SJCRH30 (cell line): Measurements from ENCODE around the gene CAPN14. TPM values are rescaled to one million over a fixed set of nuclear protein-coding genes. Genes with fewer than 3 reads are reported as not detected.

Experiments used
- DNase-seq, 2 experiments: peaks; one replicate each; pipeline ENCODE4 v3.0.0-alpha.2; 2015 to 2020
- H3K27ac ChIP-seq: fragments of 250-450 bp; sonication (Bioruptor Pico); 2 replicates; pipeline ENCODE4 v1.5.1; 2020; ENCODE audit warnings: mild to moderate bottlenecking, moderate library complexity
- H3K27me3 ChIP-seq: fragments of 250-450 bp; sonication (Bioruptor Pico); 2 replicates; pipeline ENCODE4 v1.5.1; 2020; ENCODE audit warnings: mild to moderate bottlenecking, moderate library complexity
- H3K36me3 ChIP-seq: fragments of 250-450 bp; sonication (Bioruptor Pico); 2 replicates; pipeline ENCODE4 v1.5.1; 2020; ENCODE audit warnings: mild to moderate bottlenecking, moderate library complexity
- H3K4me1 ChIP-seq: fragments of 250-450 bp; sonication (Bioruptor Pico); 2 replicates; pipeline ENCODE4 v1.5.1; 2020; ENCODE audit warnings: mild to moderate bottlenecking, moderate library complexity
- H3K4me3 ChIP-seq: fragments of 250-450 bp; sonication (Bioruptor Pico); 2 replicates; pipeline ENCODE4 v1.5.1; 2020; ENCODE audit warnings: mild to moderate bottlenecking, moderate library complexity
- H3K9me3 ChIP-seq: fragments of 250-450 bp; sonication (Bioruptor Pico); replicated peaks from 2 replicates; pipeline ENCODE4 v1.5.1; 2020; ENCODE audit warnings: mild to moderate bottlenecking, moderate library complexity
- total RNA-seq: library from RNA; depleted of rRNA; stranded (reverse); fragments of >200 nt; shearing (Covaris generic); gene quantifications from 2 replicates; pipeline ENCODE4 v1.2.3, GENCODE V29; 2014; rRNA removed

CAPN14 gene, protein sequence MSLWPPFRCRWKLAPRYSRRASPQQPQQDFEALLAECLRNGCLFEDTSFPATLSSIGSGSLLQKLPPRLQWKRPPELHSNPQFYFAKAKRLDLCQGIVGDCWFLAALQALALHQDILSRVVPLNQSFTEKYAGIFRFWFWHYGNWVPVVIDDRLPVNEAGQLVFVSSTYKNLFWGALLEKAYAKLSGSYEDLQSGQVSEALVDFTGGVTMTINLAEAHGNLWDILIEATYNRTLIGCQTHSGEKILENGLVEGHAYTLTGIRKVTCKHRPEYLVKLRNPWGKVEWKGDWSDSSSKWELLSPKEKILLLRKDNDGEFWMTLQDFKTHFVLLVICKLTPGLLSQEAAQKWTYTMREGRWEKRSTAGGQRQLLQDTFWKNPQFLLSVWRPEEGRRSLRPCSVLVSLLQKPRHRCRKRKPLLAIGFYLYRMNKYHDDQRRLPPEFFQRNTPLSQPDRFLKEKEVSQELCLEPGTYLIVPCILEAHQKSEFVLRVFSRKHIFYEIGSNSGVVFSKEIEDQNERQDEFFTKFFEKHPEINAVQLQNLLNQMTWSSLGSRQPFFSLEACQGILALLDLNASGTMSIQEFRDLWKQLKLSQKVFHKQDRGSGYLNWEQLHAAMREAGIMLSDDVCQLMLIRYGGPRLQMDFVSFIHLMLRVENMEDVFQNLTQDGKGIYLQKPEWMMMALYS
- not detected in 2 replicates for total RNA-seq

GRCh38 chr2:31217465-31218200, at the start of gene CAPN14:
CAPN14 (minus strand) TSS chr2:31217515; CDS start chr2:31205447, 12,068 bp downstream.
- no peaks in the 10 kb centered on the region for H3K9me3 ChIP-seq
- no peaks in the 10 kb centered on the region for H3K36me3 ChIP-seq
- peaks cover 24% of the 10 kb centered on the region for H3K27me3 ChIP-seq
- H3K4me1 ChIP-seq = no peaks in the 10 kb centered on the region
- H3K4me3 ChIP-seq = no peak within 1 kb of the TSS
- DNase-seq = no peak
- no peak within 1 kb of the TSS for H3K27ac ChIP-seq

DNA sequence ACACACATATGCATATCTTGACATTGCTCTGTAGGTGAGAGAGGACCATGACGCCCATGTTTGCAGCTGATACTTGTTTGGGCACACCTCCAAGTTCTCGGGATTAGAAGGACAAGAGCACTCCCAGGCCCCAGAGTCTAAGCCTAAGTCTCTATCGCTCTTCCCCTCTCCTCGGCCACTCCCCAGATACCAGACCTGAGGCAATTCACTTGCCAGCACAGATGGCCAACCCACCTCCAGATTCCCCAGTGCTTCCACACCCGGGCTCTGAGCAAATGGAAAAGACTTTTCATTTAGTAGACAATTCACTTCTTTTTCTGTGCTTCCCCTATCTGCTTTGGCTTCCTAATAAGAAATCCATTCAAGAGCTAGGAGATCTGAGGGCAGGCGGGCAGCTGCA, 49.5 kb upstream of the CAPN14 start:
- H3K36me3 ChIP-seq = no peaks in the 10 kb centered on the region
- peak in 1 of 2 experiments; percentile 17 for DNase-seq

DNA sequence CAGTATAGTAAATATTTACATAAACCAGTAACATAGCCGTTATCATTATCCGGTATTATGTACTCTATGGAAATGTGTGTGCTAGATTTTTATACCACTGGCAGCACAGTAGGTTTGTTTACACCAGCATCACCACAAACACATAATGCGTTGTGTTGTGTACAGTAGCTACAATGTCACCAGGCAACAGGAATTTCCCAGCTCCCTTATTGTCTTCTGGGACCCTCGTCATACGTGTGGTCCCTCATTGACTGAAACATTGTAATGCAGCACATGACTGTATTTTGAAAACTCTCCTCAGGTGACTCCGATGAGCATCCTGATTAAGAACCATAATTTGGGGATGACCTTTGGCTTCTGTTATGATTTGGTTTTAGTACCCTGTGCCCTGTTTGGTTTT, 47.9 kb upstream of the CAPN14 start:
- Histone ChIP-seq H3K9me3 (no peaks in the 10 kb centered on the region), H3K27ac (no peak overlapping the region), H3K4me3 (no peak overlapping the region), H3K4me1 (no peaks in the 10 kb centered on the region), H3K27me3 (peaks cover 7% of the 10 kb centered on the region), H3K36me3 (no peaks in the 10 kb centered on the region)
- DNase-seq = no peak

More for the DNA sequence above, 49.5 kb upstream of the CAPN14 start:
- no peaks in the 10 kb centered on the region for H3K9me3 ChIP-seq
- no peak overlapping the region for H3K4me3 ChIP-seq
- no peak overlapping the region for H3K27ac ChIP-seq
- peaks cover 13% of the 10 kb centered on the region for H3K27me3 ChIP-seq
- no peaks in the 10 kb centered on the region for H3K4me1 ChIP-seq

- no peak for DNase-seq
- no peaks in the 10 kb centered on the region for H3K9me3 ChIP-seq
- H3K4me3 ChIP-seq = no peak overlapping the region
- no peaks in the 10 kb centered on the region for H3K4me1 ChIP-seq
- no peaks in the 10 kb centered on the region for H3K36me3 ChIP-seq
- H3K27me3 ChIP-seq = no peaks in the 10 kb centered on the region; the same call in 1 of the 2 replicates
- no peak overlapping the region for H3K27ac ChIP-seq
Observed at GRCh38 chr2:31263636-31264190, 46.4 kb upstream of the CAPN14 start.

GRCh38 chr2:31260870-31261269, 43.6 kb upstream of the CAPN14 start:
- Histone ChIP-seq H3K4me3 (no peak overlapping the region), H3K4me1 (no peaks in the 10 kb centered on the region), H3K36me3 (no peaks in the 10 kb centered on the region), H3K27me3 (peaks cover 16% of the 10 kb centered on the region; the same call in 1 of the 2 replicates), H3K9me3 (no peaks in the 10 kb centered on the region), H3K27ac (no peak overlapping the region)
- DNase-seq = no peak

- Histone ChIP-seq H3K27me3 (peaks cover 28% of the 10 kb centered on the region), H3K9me3 (no peaks in the 10 kb centered on the region), H3K4me1 (no peaks in the 10 kb centered on the region), H3K36me3 (no peaks in the 10 kb centered on the region), H3K4me3 (no peak overlapping the region), H3K27ac (no peak overlapping the region)
- DNase-seq = no peak
Observed at GRCh38 chr2:31259075-31259474, 41.8 kb upstream of the CAPN14 start.

DNA sequence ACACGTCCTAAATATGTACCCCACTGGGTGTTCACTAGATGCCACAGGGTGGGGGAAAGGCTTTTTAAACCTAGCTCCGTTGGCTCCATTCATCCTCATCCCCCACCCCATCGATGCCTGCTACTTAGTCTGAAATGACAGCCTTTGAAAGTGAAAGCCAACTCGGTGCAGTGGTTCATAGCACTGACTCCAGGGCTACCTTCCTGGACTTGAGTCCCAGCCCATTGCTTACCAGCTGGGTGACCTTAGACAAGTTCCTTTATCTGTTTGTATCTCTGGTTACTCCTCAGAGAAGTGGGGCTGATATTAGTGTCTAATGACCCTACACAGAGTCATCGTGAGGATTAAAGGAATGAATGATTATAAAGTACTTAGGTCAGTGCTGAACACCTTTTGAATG, 41.0 kb upstream of the CAPN14 start:
- Histone ChIP-seq H3K27ac (no peak overlapping the region), H3K36me3 (no peaks in the 10 kb centered on the region), H3K27me3 (peaks cover 29% of the 10 kb centered on the region), H3K4me3 (no peak overlapping the region), H3K4me1 (no peaks in the 10 kb centered on the region), H3K9me3 (no peaks in the 10 kb centered on the region)
- no peak for DNase-seq

DNA sequence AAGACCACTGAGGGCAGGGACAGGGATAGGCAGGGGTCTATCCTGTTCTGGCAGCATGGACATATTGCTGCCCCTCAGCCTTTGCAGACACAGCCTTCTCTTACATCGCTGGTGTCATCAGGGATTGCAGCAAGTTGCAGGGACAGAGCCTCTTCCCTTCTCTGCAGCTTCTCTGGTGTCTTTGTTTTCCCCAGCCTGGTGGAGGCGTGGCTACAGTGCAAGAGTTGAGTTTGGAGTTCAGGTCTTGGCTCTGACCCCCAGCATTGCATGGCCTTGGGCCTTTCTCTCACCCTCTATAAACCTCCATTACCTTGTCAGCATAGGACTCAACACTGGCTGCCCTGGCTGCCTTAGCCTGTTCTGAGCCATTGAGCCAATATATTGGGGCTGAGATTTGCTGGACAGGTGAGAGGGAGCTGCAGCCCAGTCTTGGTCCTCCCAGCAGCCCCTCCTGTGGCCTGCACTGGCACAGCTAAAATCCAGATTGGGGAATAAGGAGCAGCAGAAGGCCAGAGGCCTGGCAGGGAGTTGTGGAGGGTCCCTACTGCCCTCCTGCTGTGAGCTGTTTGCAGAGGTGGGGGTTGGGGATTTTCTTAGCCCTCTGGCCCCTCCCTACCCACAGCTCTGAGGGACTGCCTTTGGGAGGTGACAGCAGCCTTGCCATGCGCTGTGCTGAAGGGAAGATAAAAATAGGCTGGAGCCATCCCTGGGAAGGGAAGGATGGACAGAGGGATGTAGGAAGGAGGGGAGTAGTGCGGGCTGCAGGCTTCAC, 39.5 kb upstream of the CAPN14 start:
- peaks cover 34% of the 10 kb centered on the region for H3K27me3 ChIP-seq
- H3K4me3 ChIP-seq = no peak overlapping the region
- H3K36me3 ChIP-seq = no peaks in the 10 kb centered on the region
- H3K9me3 ChIP-seq = no peaks in the 10 kb centered on the region
- no peak for DNase-seq
- H3K4me1 ChIP-seq = no peaks in the 10 kb centered on the region
- no peak overlapping the region for H3K27ac ChIP-seq

GRCh38 chr2:31255911-31256571, 38.7 kb upstream of the CAPN14 start:
- no peaks in the 10 kb centered on the region for H3K9me3 ChIP-seq
- H3K36me3 ChIP-seq = no peaks in the 10 kb centered on the region
- no peak overlapping the region for H3K4me3 ChIP-seq
- DNase-seq = no peak
- H3K27ac ChIP-seq = no peak overlapping the region
- H3K27me3 ChIP-seq = peaks cover 34% of the 10 kb centered on the region
- H3K4me1 ChIP-seq = no peaks in the 10 kb centered on the region

DNA sequence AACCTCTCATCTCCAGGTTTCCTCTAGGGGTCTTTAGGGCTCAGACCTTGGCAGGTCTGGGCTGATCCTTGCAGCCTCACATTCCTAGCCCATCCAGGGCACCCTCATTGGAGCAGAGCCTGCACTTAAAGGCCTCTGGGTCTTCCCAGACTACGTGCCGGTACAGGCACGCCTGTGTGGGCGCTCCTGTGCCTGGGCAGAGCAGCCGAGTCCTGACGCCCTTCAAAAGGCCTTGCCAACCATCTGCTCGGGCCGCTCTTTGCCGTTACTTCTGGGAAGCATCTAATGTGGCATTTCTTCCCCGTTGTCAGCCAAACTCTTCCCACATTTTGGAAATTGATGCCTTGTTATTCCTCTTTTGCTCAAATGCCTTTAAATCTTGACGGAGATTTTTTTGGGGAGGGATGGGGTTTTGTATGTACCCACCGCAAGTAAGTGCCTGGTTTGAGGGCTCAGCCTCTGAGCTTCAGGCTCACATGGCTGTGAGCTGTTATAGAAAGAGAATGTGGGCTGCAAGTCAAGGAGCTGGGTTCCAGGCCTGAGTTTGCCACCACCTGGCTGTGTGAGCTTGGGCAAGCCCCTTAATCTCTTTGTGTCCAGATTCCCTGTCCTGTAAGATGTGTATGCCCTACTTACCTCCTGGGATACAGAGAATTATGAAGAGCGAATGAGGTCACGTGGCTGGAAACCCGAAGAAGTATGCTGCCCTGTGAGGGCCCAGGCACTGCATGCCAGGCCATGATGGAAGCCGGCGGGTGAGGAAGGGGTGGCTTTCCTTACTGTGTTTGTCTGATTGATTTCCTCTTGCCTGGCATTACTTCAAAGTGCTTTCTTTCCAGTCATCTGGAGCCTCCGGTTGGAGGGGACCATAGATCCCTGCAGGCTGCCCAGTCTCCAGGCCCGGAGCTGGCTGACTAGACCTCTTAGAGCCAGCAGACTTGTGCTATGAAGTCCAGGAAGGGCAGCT, 37.2 kb upstream of the CAPN14 start:
- no peaks in the 10 kb centered on the region for H3K9me3 ChIP-seq
- no peaks in the 10 kb centered on the region for H3K36me3 ChIP-seq
- no peaks in the 10 kb centered on the region for H3K4me1 ChIP-seq
- no peak overlapping the region for H3K27ac ChIP-seq
- peaks cover 34% of the 10 kb centered on the region for H3K27me3 ChIP-seq
- no peak for DNase-seq
- no peak overlapping the region for H3K4me3 ChIP-seq

- no peak for DNase-seq
- no peaks in the 10 kb centered on the region for H3K9me3 ChIP-seq
- no peaks in the 10 kb centered on the region for H3K36me3 ChIP-seq
- H3K4me3 ChIP-seq = no peak overlapping the region
- no peaks in the 10 kb centered on the region for H3K4me1 ChIP-seq
- H3K27me3 ChIP-seq = peaks cover 34% of the 10 kb centered on the region
- H3K27ac ChIP-seq = no peak overlapping the region
Observed at GRCh38 chr2:31253356-31254131, 36.2 kb upstream of the CAPN14 start.

DNA sequence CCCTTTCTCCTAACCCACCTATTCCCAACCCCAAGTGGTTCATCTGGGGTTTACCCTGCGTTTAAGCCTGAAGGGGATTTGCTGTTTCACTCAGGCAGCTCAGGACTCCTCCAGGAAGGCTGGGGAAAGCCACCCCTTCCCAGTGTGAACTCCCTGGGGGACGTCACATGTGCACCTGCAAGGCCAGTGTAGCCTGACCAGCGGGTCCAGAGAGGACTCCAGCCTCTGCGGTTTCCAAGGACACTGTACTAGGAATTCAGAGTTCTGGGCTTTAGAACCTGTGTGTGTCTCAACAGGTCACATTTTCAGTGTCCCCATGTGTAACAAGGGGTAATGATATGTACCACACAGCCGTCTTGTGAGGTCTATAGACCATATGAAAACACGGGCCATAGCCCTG, 34.5 kb upstream of the CAPN14 start:
- Histone ChIP-seq H3K9me3 (no peaks in the 10 kb centered on the region), H3K27ac (no peak overlapping the region), H3K36me3 (no peaks in the 10 kb centered on the region), H3K4me1 (no peaks in the 10 kb centered on the region), H3K4me3 (no peak overlapping the region), H3K27me3 (peaks cover 28% of the 10 kb centered on the region)
- DNase-seq = no peak
